Esophagus muscularis mucosa (tissue), 3 donors: ENCODE results near the gene GPR132.

Experiments
- POLR2A ChIP-seq: fragments of 450-650 bp; IDR thresholded peaks from one replicate; pipeline ENCODE4 v1.6.1; 2017; ENCODE audit warnings: antibody characterized with exemption, moderate library complexity, mild to moderate bottlenecking, low read depth
- TF ChIP-seq, protein P1 (sequence below), 3 experiments: fragments of 200-600 bp in 2 of 3; fragments of 450-650 bp in 1 of 3; sonication (generic) in 2 of 3; IDR thresholded peaks; one replicate each; pipeline ENCODE4 v1.5.1; 2017 to 2019; ENCODE audit warnings: antibody characterized with exemption in 3 of 3, mild to moderate bottlenecking in 2 of 3, moderate library complexity in 1 of 3

DNA sequence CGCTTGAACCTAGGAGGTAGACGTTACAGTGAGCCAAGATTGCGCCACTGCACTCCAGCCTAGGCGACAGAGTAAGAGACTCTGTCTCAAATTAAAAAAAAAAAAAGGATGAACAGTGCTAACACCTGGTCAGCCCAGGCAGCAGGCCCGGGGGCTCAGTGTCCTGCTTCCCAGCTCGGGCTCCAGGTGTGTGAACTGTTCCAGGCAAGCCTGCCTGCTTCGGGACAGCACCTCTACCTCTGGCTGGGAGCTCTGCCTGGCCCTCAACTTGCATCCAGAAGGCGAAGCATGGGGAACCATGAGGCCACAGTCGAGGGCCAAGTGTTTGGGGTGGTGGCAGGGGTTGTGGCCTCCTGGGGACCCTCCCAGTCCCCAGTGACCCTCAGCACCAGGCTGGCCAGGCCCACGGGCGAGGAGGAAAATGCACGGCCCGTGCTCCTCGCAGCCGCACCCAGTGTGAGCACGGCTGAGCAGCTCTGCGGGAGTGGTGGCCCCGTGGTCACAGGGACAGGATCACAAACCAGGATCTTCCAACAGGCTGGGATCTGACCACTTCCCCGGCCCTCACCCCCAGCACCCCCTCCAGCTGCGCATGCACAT lies 59.8 kb downstream of the GPR132 start:
- TF ChIP-seq, protein P1, sequence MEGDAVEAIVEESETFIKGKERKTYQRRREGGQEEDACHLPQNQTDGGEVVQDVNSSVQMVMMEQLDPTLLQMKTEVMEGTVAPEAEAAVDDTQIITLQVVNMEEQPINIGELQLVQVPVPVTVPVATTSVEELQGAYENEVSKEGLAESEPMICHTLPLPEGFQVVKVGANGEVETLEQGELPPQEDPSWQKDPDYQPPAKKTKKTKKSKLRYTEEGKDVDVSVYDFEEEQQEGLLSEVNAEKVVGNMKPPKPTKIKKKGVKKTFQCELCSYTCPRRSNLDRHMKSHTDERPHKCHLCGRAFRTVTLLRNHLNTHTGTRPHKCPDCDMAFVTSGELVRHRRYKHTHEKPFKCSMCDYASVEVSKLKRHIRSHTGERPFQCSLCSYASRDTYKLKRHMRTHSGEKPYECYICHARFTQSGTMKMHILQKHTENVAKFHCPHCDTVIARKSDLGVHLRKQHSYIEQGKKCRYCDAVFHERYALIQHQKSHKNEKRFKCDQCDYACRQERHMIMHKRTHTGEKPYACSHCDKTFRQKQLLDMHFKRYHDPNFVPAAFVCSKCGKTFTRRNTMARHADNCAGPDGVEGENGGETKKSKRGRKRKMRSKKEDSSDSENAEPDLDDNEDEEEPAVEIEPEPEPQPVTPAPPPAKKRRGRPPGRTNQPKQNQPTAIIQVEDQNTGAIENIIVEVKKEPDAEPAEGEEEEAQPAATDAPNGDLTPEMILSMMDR (IDR thresholded peaks at IDR 0.05), result no peak
- no peak for TF ChIP-seq POLR2A
